NCI-H146 treated with DMSO at 0.1 percent for 48 hours (cell line): ENCODE data around the gene TXNDC8.
"Not testable (repeated sequence)": the region's sequence is repeated elsewhere in the genome, so short reads cannot be mapped to it uniquely, and the experiment has no call there.

Experiments used
- DNase-seq: peaks from one replicate; lab custom pipeline; 2025; ENCODE audit not compliant: unreplicated experiment; lab: John Stamatoyannopoulos, UW

Gene TXNDC8

DNA sequence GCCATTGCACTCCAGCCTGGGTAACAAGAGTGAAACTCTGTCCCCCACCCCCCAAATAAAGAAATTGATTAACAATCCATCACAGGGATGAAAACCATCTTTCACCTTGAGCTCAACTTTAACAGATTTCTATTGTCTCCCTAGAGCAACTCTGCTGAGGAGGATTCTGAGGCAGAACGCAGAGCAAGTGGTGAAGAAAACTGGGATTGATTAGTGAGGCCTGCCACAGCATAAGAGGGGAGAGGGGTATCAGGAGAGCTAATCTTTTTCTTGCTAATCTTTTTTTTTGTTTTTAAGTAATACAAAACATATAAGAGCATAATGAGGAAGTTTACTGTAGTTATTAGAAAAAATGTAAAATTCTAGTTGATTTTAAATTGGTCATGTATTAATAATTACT is 8.9 kb downstream of the TXNDC8 start:
- DNase-seq = no peak

DNA sequence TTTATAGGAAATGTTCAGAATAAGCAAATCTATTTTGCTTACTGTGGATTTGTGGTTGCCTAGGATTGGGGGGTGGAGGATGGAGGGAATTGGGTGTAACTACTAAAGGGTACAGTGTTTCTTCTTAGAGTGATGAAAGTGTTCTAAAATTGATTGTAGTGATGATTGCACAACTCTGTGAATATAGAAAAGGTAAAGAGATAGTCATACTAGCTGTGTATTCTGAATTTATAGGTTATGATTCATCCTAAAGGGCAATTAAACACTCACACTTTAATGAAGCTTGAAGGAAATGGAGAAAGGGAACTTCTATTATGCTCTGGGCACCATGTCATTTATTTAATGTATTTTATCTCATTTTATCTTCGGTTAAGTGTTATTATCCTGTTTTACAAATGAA is 9.9 kb downstream of the TXNDC8 start:
- DNase-seq = no peak

DNA sequence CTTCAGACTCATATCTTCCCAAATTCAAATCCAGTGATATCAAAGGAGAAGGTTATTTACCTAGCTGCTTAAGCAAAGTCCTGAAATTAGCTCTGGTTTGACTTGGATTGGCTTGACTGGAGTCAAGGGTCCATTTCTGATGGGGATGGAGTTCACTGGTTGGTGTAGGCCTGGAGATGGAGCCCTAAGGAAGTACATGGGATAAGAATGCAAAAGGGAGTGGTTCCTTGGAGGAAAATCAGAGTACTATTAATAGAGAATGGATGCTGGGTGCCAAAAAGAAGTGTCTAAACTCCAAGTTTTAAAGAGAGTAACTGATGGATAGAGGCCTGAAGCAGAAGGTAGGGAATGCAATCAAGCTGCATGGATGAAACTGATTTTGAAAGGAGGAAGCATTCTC is 13.8 kb downstream of the TXNDC8 start:
- DNase-seq = no peak

DNA sequence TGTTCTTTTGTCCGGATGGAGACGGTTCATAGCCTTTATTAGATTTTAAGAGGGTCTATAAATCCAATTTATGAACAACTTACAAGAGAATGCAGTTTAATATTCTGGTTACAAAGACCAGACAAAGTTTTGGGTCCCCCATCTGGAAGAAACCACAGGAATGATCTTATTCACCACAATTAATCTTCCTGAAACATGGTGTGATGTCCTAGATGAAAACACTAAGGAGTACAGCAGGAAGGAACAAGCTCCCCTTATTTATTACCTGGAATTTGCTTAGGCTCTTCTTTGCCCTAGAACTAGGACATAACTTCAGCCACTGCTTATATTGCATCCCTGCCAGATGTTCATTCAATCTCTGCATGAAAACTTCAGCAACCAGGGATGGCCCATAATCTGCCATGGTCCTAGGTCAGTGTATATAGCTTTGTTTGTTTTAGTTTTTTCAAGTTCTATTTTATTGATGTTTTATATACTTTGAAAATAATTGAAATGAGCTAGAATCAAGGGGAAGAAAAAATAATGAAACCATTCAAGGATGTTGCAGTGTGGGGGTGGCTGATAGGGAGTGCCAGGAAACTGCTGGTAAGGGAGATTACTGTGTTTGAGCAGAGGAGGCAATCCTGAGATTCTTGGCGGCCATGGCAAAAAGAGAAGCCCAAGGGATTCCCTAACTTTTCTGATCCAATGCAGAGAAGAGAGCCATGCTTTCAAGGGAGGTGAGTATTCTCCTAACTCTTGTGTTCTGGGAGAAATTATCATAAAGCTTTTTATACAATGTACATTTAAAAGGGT is 16.8 kb downstream of the TXNDC8 start:
- no peak for DNase-seq

DNA sequence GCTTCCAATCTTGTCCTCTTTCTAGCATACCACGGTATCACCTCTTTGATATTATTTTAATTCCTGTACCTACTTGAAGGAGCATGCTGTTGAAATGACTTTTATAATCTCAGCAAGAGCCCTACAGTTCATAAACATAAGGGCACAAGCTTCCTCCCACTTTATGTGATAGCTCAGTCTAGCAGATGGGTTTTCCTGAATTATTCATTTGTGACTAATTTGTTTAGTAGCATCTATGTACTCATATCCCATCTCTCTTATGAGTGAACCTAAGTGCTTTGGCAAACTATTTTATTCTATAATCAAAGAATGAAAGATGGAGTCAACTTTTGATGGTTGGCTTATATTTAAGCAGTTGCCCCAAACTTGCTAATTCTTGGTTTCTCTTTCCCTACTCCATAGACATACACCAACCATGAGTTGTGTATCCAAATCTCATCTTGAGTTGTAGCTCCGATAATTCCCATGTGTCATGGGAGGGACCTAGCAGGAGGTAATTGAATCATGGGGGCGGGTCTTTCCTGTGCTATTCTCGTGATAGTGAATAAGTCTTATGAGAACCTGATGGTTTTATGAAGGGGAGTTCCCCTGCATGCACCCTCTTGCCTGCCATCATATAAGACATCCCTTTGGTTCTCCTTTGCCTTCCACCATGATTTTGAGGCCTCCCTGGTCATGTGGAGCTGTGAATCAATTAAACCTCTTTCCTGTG is 17.7 kb downstream of the TXNDC8 start:
- DNase-seq = no peak

DNA sequence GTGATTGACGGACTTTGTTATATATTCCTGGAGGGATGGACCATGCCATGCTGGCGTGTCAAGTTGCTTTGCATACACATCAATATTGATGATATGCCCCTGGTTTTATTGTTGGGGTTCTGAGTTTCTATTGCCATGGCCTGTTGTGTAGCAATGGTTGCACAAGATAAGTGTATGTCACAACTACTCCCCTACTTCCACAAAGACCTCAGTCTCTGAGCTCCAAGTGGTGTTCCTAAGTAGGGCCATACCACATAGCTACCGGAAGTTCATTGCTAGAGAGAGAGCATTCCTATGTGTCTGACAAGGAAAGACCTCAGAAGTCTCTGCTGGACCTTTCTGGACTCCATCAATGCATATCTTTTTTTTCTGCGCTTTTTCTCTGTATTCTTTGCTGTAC is 19.8 kb downstream of the TXNDC8 start:
- DNase-seq = no peak

DNA sequence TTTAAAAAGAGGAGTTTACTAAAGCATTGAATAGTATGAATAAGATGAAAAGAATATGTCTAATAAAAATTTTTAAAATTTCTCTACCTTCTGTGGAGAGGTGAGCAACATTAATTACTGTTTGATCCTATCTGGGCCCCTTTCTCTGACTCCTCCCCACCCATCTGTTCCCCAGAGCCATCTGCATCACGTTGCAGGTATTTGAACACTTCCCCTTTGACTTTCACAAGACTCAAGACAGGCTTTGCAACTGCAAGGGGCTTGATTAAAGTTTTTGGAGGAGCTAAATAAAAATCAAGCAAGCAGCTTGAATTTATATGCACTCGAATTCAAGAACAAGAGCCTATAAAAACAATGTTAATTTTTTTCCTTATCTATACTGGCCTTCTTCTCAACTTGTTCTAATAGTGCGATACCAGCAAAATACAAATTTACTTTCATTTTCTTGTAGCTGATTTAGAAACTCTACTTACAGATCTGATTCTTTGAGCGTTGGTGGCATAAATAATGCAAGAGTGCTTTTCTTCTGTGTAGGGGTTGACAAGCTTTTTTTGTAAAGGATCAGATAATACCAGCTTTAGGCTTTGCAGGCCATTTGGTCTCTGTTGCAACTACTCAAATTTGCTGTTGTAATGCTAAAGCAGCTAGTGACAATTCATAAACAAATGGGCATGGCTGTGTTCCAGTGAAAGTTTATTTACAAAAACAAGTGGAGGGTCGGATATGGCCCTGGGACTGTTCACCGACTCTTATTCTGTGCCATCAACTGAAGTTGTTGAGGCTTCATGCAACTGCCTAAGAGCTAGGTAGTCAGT is 21.2 kb downstream of the TXNDC8 start:
- no peak for DNase-seq

DNA sequence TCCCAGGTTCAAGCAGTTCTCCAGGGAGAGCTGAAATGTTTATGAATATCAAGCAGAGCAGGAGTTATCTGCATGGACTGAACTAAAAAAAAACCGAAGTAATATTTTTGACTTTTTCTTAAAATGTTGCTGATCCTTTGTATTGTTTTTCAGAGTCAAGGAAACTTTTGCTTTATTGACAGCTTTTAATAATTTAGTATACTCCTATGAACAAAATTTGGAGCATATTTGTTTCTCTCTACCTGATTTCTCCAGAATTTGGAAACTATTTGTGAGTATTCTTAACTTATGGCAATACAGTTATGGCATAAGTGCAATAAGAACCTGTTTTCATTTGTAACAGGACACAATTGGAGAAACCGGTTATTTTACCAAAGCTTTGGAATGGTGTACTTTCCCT is 25.7 kb downstream of the TXNDC8 start:
- not testable (repeated sequence) for DNase-seq

DNA sequence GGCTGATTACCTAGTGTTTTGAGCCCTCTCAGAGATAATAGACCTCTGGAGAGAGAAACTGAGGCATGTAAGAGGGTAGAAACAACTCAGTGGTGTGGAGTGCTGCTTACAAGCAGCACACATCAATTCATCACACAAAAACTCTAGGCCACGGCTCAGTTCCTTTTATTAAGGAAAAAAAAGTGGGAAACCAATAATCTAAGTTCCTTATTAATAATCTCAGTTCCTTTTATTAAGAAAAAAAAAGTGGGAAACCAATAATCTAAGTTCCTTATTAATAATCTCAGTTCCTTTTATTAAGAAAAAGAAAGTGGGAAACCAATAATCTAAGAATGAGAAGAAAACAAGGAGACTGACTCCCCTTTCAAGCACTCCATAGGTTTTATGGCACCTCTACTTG is 28.0 kb downstream of the TXNDC8 start:
- no peak for DNase-seq

DNA sequence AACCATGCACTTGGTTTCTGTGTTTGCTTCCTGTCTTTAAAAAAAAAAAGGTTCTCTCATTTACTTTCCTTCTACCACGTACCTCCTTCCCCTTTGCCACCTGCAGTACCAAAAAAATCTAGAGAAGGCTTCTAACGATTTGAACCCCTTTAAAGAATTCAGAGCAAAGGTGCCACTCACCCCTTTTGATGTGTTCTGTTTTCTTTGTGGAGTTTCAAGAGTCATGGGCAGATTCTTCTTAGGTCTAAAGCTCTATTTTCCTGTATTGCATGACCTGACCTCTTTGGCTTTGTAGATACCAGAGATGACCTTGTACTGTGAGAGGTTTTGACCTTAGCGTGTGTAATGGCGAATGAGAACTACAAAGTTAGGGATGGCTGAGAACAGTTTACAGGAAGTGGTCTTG is 29.0 kb downstream of the TXNDC8 start:
- no peak for DNase-seq

DNA sequence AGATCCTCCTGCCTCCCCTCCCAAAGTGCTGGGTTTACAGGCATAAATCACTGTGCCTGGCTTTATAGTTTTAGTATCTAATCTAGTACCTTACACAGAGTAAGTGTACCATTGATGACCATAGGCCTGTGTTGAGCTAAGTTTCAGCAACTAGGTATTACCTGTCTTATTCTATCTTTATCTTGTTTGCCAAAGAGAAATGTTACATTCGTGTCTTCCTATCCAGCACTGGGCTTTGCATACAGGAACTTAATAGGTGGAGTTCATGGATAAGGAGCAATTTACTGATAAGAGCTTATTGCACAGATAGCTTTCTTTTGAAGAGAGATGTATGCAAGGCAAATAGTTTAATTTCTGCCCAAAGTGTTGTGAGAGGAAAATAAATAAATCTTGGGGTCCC is 30.5 kb downstream of the TXNDC8 start:
- no peak for DNase-seq

DNA sequence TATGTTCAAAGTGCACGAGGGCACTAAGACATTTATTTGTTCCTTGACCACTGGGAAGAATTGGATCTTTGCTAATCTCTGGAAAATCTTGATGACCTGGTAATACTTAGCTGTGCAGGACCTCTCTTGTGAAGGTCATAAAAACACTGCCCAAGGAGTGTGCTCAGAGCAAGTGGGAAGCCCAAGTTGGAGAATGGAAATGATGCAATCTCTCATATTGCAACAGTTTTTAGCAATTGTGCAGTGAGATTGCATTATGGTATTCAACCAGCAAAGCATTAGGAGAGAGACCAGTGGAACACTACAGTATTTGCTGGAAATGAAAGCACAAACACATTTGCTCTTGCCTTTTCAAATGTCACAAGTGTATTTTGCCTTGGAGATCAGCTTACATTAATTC is 34.5 kb downstream of the TXNDC8 start:
- no peak for DNase-seq

DNA sequence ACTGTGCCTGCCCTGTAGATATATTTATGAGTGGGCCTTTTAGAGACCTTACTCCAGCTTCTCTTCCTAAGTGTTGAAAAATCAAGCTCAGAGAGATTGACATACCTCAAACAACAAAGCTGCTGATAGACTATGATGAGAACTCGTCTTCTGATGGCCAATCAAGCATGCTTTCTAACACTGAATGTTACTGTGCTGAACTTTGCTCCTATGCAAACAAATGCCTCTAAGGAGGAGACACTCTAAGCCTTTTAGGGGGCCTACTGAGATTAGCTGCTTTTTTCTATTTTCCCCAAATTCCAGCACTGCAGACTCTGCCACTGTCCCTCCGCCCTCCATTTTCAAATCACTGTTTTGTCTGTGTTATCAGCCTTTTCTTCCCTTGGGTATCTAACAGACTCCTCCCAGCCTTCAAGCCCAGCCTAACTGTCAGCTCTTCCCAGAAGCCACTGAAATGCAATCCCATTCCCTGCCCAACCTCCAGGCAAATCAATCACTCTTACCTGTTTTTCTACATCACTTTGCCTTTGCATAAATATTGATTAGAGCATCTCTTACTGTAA is 39.5 kb downstream of the TXNDC8 start:
- no peak for DNase-seq

DNA sequence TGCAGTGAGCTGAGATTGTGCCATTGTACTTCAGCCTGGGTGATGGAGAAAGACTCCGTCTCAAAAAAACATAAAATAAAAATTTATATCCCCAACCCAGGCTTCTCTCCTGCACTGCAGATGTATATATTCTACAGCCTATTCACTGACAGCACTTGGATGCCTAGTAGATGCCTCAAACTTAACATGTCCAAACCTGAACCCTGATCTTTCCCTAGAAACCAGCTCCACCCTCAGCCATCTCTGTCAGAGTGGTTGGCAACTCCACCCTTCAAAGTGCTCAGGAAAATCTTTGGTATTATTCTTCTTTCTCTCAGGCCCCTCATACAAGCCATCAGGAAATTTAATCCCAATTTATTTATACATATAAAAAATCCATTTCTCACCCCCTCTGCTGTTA is 44.4 kb downstream of the TXNDC8 start:
- DNase-seq = no peak

DNA sequence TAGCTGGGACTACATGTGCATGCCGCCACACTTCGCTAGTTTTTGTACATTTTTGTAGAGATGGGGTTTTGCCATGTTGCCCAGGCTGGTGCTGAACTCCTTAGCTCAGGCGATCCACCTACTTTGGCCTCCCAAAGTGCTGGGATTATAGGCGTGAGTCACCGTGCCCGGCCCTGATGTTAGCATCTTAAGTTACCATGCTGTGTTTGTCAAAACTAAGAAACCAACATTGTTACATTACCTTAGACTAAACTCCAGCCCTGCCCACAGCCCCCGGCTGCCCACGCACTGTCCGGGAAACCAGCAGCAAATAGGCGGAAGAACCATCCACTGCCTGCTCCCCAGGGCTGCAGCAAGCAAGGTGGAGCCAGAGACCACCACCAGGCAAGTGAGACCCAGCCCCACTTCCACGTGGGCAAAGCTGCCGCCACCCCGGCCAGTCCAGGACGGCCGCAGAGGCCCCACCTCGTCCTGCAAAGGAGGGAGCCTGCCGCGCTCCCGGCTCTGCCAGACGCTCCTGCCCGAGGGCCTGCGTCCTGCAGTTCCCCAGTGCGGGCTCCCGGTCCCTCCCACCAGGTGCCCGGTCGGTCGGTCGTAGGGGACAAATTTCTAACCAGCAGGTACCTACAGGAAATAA is 45.6 kb downstream of the TXNDC8 start:
- DNase-seq = no peak

DNA sequence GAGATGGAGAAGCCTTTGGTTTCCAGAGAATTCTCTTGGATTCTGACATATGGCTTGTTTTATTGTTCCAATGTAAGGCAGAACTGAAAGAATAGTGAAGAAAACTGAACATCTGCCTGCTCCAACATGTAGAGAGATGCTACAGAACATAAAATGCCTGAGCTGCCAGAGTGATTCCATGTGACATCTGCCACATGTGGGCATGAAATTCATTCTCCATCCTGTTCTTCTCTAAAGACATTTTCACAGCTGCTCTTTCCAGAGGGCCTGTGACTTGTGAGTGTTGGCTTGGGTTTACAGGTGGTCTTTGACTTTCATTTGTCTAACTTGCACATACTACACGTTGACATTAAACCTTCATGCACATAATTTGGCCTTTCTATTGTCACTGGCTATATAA is 47.7 kb downstream of the TXNDC8 start:
- DNase-seq = no peak

DNA sequence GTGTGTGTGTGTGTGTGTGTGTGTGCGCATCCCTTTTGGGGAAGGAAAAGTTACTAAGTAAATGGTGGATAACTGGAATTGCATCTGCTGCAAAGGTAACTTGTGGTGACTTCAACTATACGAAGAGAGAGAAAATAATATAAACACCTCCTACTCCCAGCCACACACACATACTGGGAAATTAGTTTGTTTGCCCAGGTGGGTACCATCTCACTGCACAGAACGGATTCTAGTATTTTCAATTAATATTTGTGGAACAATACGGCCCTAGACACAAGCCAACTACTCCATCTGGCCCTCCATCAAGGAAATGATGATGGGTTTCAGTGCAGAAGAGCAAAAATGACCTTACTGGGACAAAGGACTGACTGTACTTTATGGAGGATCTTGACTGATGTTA is 49.2 kb downstream of the TXNDC8 start:
- DNase-seq = no peak

DNA sequence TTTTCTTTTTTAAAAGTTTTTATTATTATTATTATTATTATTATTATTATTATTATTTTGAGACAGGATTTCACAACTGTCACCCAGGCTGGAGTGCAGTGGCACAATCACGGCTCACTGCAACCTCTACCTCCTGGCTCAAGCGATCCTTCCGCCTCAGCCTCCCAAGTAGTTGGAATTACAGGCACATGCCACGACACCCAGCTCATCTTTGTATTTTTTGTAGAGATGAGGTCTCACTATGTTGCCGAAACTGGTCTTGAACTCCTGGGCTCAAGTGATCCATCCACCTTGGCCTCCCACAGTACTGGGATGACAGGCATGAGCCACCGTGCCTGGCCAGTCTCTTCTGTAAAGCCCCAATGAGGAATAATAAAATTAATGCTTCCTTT is 50.4 kb downstream of the TXNDC8 start:
- no peak for DNase-seq

DNA sequence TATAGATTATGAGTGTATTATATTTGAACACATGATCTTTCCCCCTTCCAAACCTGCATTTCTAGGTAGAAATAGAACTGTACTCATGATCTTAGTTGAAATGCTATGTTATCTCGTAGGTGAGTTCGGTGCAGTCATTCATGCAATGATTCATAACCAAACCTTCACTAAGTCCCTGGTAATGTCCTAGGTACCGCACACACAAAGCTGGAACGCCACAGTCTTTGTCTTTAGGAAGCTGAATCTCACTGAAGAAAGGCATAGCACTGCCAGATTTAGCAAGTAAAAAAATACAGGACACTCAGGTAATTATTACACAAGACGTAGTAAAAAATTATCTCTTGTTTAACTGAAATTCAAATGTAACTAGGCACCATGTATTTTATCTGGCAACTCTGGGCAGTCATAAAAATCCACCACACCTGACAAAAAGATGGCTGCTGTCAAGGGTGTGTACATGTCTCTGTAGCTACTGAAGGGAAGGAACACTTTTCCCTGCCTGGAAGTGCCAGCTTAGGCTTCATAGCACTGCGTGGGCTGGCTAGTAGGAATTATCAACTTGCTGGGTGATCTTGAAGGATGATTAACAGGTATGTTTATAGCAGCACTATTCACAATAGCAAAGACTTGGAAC is 53.3 kb downstream of the TXNDC8 start:
- no peak for DNase-seq

DNA sequence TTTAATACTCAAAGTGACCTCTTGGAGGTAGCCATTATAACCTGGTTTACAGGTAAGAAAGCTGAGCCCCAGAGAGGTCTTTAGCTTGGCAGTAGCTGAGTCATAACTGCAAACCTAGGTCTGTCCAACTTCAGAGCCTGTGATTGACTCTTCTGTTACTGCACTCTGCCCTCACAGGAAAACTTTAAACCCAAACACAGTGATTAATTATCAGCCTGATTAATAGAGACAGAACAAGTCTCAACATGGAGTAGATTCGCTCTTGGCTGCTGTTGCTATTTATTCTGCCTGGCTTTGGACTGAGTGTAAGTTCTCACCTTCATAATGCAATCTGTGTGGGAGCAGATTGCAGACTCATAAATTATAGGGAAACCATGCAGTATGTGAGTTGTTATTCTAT is 53.9 kb downstream of the TXNDC8 start:
- no peak for DNase-seq

DNA sequence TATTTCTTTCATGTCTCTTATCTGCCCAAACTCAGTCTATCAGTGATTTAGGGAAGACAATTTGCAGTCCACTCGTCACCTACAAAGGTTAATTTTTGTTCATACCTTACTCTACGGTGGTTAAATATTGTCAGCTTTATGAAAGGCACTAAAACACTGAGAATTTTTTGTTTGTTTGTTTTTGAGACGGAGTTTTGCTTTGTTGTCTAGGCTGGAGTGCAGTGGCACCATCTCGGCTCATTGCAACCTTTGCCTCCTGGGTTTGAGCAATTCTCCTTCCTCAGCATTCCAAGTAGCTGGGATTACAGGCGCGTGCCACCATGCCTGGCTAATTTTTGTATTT is 55.0 kb downstream of the TXNDC8 start:
- DNase-seq = no peak
